AG09309 (cell line): Measurements from ENCODE around the gene XPNPEP1.

Experiments used
- DNase-seq: peaks from one replicate; pipeline ENCODE4 v3.0.0-alpha.2; 2010; ENCODE audit warnings: low read depth
- H3K4me3 ChIP-seq: 2 replicates; pipeline ENCODE4 v1.5.1; 2011; ENCODE audit warnings: mild to moderate bottlenecking, low read depth, low read length, moderate library complexity; ENCODE audit not compliant: control insufficient read depth
- CTCF ChIP-seq: IDR thresholded peaks from 2 replicates; pipeline ENCODE4 v1.5.1; 2011; ENCODE audit warnings: mild to moderate bottlenecking, low read depth, low read length, inconsistent platforms; ENCODE audit not compliant: insufficient read depth, control insufficient read depth; ENCODE audit errors: missing control alignments

Gene XPNPEP1

GRCh38 chr10:109914966-109915365, 8.3 kb downstream of the XPNPEP1 start:
- no peak overlapping the region for H3K4me3 ChIP-seq
- TF ChIP-seq CTCF = no peak
- peak; percentile 73 for DNase-seq

GRCh38 chr10:109913306-109913892, 9.9 kb downstream of the XPNPEP1 start:
- no peak for TF ChIP-seq CTCF
- H3K4me3 ChIP-seq = no peak overlapping the region
- no peak for DNase-seq

GRCh38 chr10:109912335-109913281, 10.7 kb downstream of the XPNPEP1 start:
- DNase-seq = no peak
- no peak overlapping the region for H3K4me3 ChIP-seq
- TF ChIP-seq CTCF = no peak

- DNase-seq = no peak
- H3K4me3 ChIP-seq = no peak overlapping the region
- no peak for TF ChIP-seq CTCF
Measured at GRCh38 chr10:109911903-109912302, 11.4 kb downstream of the XPNPEP1 start.

- TF ChIP-seq CTCF = no peak
- no peak for DNase-seq
- H3K4me3 ChIP-seq = no peak overlapping the region
Measured at GRCh38 chr10:109906316-109906715, 17.0 kb downstream of the XPNPEP1 start.

GRCh38 chr10:109904397-109904796, 18.9 kb downstream of the XPNPEP1 start:
- no peak overlapping the region for H3K4me3 ChIP-seq
- TF ChIP-seq CTCF = no peak
- no peak for DNase-seq
